GM12872 (cell line): ENCODE data around the gene MICAL2.

Experiments
- CTCF ChIP-seq: IDR thresholded peaks from 3 replicates; pipeline ENCODE4 v1.5.1; 2011; ENCODE audit warnings: low read depth, mild to moderate bottlenecking, low read length, moderate library complexity; ENCODE audit not compliant: insufficient read depth

The MICAL2 gene

GRCh38 chr11:12225046-12225739, 114.8 kb downstream of the MICAL2 start:
- TF ChIP-seq CTCF = no peak

- TF ChIP-seq CTCF = no peak
Measured at GRCh38 chr11:12226093-12226492, 115.7 kb downstream of the MICAL2 start.

GRCh38 chr11:12229450-12230229, 119.2 kb downstream of the MICAL2 start:
- no peak for TF ChIP-seq CTCF

GRCh38 chr11:12232160-12232559, 121.8 kb downstream of the MICAL2 start:
- no peak for TF ChIP-seq CTCF

GRCh38 chr11:12232817-12233601, 122.6 kb downstream of the MICAL2 start:
- TF ChIP-seq CTCF = no peak

- TF ChIP-seq CTCF = no peak
Measured at GRCh38 chr11:12233602-12233925, 123.2 kb downstream of the MICAL2 start.

GRCh38 chr11:12234221-12234620, 123.8 kb downstream of the MICAL2 start:
- TF ChIP-seq CTCF = no peak
